Measurements from ENCODE around the gene GFI1. TPM values are rescaled to one million over a fixed set of nuclear protein-coding genes. Genes with fewer than 3 reads are reported as not detected.

GFI1 gene
- total and polyA plus RNA-seq, 2 of the 8 experiments (the other 6 are each of a cell fraction or from before 2014, with no cell fraction given): 0.08 to 0.17 TPM

- TF ChIP-seq CHD7 (IDR thresholded peaks at IDR 0.05; ENCODE audit: insufficient replicate concordance, low read length) (no peak), GABPA (IDR thresholded peaks at IDR 0.05; ENCODE audit: borderline replicate concordance, insufficient read depth, low read length) (no peak), EP300 (IDR thresholded peaks at IDR 0.05; ENCODE audit: borderline replicate concordance in 1 of 2, low read depth in 2 of 2, low read length in 2 of 2) (no peak), CTCF (IDR thresholded peaks at IDR 0.05; ENCODE audit: control extremely low read depth in 1 of 3, insufficient read depth in 1 of 3, low read depth in 1 of 3, low read length in 3 of 3) (no peak), SIX5 (IDR thresholded peaks at IDR 0.05; ENCODE audit: low read depth, low read length) (no peak), KDM4A (IDR thresholded peaks at IDR 0.05; ENCODE audit: low read depth, low read length, severe bottlenecking) (no peak), PHF8 (conservative IDR thresholded peaks at IDR 0.05; ENCODE audit: low read depth, low read length) (no peak), POLR2A (IDR thresholded peaks at IDR 0.05; ENCODE audit: control extremely low read depth in 1 of 2, low read depth in 2 of 2, low read length in 2 of 2) (no peak)
Observed at GRCh38 chr1:92509619-92510018, 22.9 kb upstream of the GFI1 start (continued).

All from H1 (cell line).